COLO668 (cell line): ENCODE measurements around the gene SLAMF1.
"Not testable (repeated sequence)": the region's sequence is repeated elsewhere in the genome, so short reads cannot be mapped to it uniquely, and the experiment has no call there.

ENCODE experiments used
- DNase-seq: peaks from one replicate; lab custom pipeline; 2025; ENCODE audit not compliant: unreplicated experiment; lab: John Stamatoyannopoulos, UW

SLAMF1 gene

GRCh38 chr1:160665330-160666078, 18.7 kb upstream of the SLAMF1 start:
- DNase-seq = no peak

GRCh38 chr1:160664573-160665051, 17.8 kb upstream of the SLAMF1 start:
- no peak for DNase-seq

GRCh38 chr1:160662910-160663309, 16.1 kb upstream of the SLAMF1 start:
- no peak for DNase-seq

- no peak for DNase-seq
These were observed 12.7 kb upstream of the SLAMF1 start for GRCh38 chr1:160659566-160659965.

- DNase-seq = no peak
These were observed 12.0 kb upstream of the SLAMF1 start for GRCh38 chr1:160658814-160659193.

- no peak for DNase-seq
These were observed 11.4 kb upstream of the SLAMF1 start for GRCh38 chr1:160658162-160658813.

GRCh38 chr1:160657250-160657781, 10.5 kb upstream of the SLAMF1 start:
- no peak for DNase-seq

GRCh38 chr1:160656737-160657136, 9.9 kb upstream of the SLAMF1 start:
- DNase-seq = no peak

GRCh38 chr1:160653620-160654016, 6.8 kb upstream of the SLAMF1 start:
- DNase-seq = no peak

GRCh38 chr1:160652924-160653619, 6.2 kb upstream of the SLAMF1 start:
- no peak for DNase-seq

GRCh38 chr1:160652065-160652641, 5.3 kb upstream of the SLAMF1 start:
- DNase-seq = not testable (repeated sequence)

GRCh38 chr1:160651433-160652064, 4.7 kb upstream of the SLAMF1 start:
- no peak for DNase-seq

- DNase-seq = no peak
These were observed 481 bp upstream of the SLAMF1 start for GRCh38 chr1:160647329-160647720.

- DNase-seq = no peak
These were observed 664 bp downstream of the SLAMF1 start for GRCh38 chr1:160646180-160646579.

GRCh38 chr1:160645386-160646130, 1.3 kb downstream of the SLAMF1 start:
- DNase-seq = no peak

- no peak for DNase-seq
These were observed 2.4 kb downstream of the SLAMF1 start for GRCh38 chr1:160644399-160644798.

- DNase-seq = no peak
These were observed 3.7 kb downstream of the SLAMF1 start for GRCh38 chr1:160643138-160643537.

- no peak for DNase-seq
These were observed 4.6 kb downstream of the SLAMF1 start for GRCh38 chr1:160642281-160642644.

- no peak for DNase-seq
These were observed 5.2 kb downstream of the SLAMF1 start for GRCh38 chr1:160641323-160642280.
